ENCODE measurements around the gene OR8K1.
A peak's percentile ranks its signal among the peaks of the same experiment; 100 is the strongest.

The OR8K1 gene

DNA sequence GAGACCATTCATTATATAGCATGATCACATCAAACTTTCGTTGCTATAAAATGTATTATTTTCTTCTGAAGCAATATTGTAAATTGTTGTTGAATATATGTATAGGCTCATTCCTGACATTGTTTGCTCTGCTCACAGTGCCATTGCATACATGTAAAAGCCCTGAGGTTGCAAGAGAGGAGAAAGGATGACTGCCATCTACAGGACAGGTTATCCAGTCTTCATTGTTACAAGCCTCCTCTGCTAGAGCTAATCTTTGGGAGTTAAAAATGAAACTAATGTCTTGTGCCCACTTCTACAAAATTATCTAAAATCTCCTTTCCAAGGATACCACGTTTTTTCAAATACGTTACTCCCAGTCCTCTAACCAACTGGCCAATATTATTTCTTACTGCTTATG is 50.2 kb downstream of the OR8K1 start:
- H3K27ac ChIP-seq (ENCODE audit: low read length) = no peak overlapping the region
- WGBS (ENCODE audit: insufficient coverage, insufficient read length) = 100% methylated on average over 2 of the region's 3 CpGs
- no peaks in the 10 kb centered on the region for H3K36me3 ChIP-seq (ENCODE audit: control insufficient read depth, insufficient read depth, low read length)
- peak; percentile 18 for DNase-seq (ENCODE audit: low read depth, low spot score)
- H3K4me3 ChIP-seq (ENCODE audit: low read length) = no peak overlapping the region
- no peaks in the 10 kb centered on the region for H3K4me1 ChIP-seq (ENCODE audit: control insufficient read depth, insufficient read depth, low read length)
- no peaks in the 10 kb centered on the region for H3K27me3 ChIP-seq (ENCODE audit: control insufficient read depth, insufficient read depth, low read length)
- H3K9me3 ChIP-seq (ENCODE audit: control insufficient read depth, insufficient read depth, low read length) = no peaks in the 10 kb centered on the region
